Memory B cell (primary cell): ENCODE data around the gene TGFBRAP1.
A peak's percentile ranks its signal among the peaks of the same experiment; 100 is the strongest.

Experiments
- ATAC-seq: fragments of 150-1000 bp; cut with Tn5 transposase; 2 replicates; pipeline ENCODE4 v1.10.0; 2021; ENCODE audit warnings: low read depth, mild to moderate bottlenecking, moderate library complexity
- DNase-seq, 2 donors: peaks; one replicate each; pipeline ENCODE4 v3.0.0; 2022; ENCODE audit warnings: low spot score in 2 of 2
- H3K27ac Mint-ChIP-seq: one replicate; pipeline ENCODE4 v1.8.0; 2022; ENCODE audit warnings: mild to moderate bottlenecking, moderate library complexity, mixed read lengths
- H3K27me3 Mint-ChIP-seq: one replicate; pipeline ENCODE4 v1.8.0; 2022; ENCODE audit warnings: mixed read lengths
- H3K36me3 Mint-ChIP-seq: one replicate; pipeline ENCODE4 v1.8.0; 2022; ENCODE audit warnings: mild to moderate bottlenecking, mixed read lengths
- H3K4me1 Mint-ChIP-seq: one replicate; pipeline ENCODE4 v1.8.0; 2022; ENCODE audit warnings: mixed read lengths
- H3K4me3 Mint-ChIP-seq: one replicate; pipeline ENCODE4 v1.8.0; 2022; ENCODE audit warnings: mild to moderate bottlenecking, moderate library complexity, mixed read lengths
- H3K9me3 Mint-ChIP-seq: one replicate; pipeline ENCODE4 v1.8.0; 2022; ENCODE audit warnings: mixed read lengths

TGFBRAP1 gene

GRCh38 chr2:105290981-105291660 is 38.4 kb downstream of the TGFBRAP1 start:
- Mint-ChIP-seq H3K27me3 (no peaks in the 10 kb centered on the region), H3K36me3 (peaks cover 35% of the 10 kb centered on the region), H3K9me3 (no peaks in the 10 kb centered on the region), H3K27ac (peak overlapping the region; percentile 16), H3K4me3 (no peak overlapping the region), H3K4me1 (peaks cover 4% of the 10 kb centered on the region)
- DNase-seq: no peak
- no peak for ATAC-seq

GRCh38 chr2:105288133-105288532 is 41.4 kb downstream of the TGFBRAP1 start:
- Mint-ChIP-seq H3K27me3 (no peaks in the 10 kb centered on the region), H3K9me3 (no peaks in the 10 kb centered on the region), H3K36me3 (peaks cover 44% of the 10 kb centered on the region), H3K4me1 (peaks cover 2% of the 10 kb centered on the region), H3K27ac (no peak overlapping the region), H3K4me3 (no peak overlapping the region)
- no peak for ATAC-seq
- no peak for DNase-seq

GRCh38 chr2:105287692-105288091 is 41.8 kb downstream of the TGFBRAP1 start:
- Mint-ChIP-seq H3K9me3 (no peaks in the 10 kb centered on the region), H3K36me3 (peaks cover 43% of the 10 kb centered on the region), H3K27ac (no peak overlapping the region), H3K4me3 (no peak overlapping the region), H3K4me1 (peaks cover 2% of the 10 kb centered on the region), H3K27me3 (no peaks in the 10 kb centered on the region)
- ATAC-seq (peak; percentile 35), DNase-seq (peak in 1 of 2 donors; percentile 4)

- Mint-ChIP-seq H3K9me3 (no peaks in the 10 kb centered on the region), H3K27ac (no peak overlapping the region), H3K27me3 (no peaks in the 10 kb centered on the region), H3K4me1 (no peaks in the 10 kb centered on the region), H3K4me3 (no peak overlapping the region), H3K36me3 (peaks cover 50% of the 10 kb centered on the region)
- DNase-seq (no peak), ATAC-seq (no peak)
Observed at GRCh38 chr2:105283532-105283931, 46.0 kb downstream of the TGFBRAP1 start.

DNA sequence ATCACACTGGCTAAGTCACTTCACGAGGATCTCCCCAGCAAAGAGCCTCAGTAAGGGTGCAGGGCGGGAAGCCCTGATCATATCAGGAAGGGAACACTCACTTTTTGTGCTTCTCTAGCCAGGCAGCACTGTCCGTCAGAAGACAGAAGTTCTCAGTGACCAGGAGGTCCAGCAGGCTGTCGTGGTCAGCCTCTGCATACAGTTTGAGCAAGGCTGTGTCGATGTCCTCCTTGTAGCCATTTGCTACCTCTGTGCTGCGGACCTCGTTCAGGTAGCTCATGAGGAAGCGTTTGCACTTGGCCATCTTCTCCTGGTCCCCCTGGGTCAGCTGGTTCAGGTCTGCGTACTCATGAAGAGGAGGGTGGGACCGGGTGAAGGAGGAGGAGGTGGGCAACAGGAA is 49.3 kb downstream of the TGFBRAP1 start:
- no peaks in the 10 kb centered on the region for H3K9me3 Mint-ChIP-seq
- no peak overlapping the region for H3K4me3 Mint-ChIP-seq
- H3K27me3 Mint-ChIP-seq: no peaks in the 10 kb centered on the region
- H3K4me1 Mint-ChIP-seq: no peaks in the 10 kb centered on the region
- peaks cover 52% of the 10 kb centered on the region for H3K36me3 Mint-ChIP-seq
- ATAC-seq: no peak
- no peak overlapping the region for H3K27ac Mint-ChIP-seq
- no peak for DNase-seq

DNA sequence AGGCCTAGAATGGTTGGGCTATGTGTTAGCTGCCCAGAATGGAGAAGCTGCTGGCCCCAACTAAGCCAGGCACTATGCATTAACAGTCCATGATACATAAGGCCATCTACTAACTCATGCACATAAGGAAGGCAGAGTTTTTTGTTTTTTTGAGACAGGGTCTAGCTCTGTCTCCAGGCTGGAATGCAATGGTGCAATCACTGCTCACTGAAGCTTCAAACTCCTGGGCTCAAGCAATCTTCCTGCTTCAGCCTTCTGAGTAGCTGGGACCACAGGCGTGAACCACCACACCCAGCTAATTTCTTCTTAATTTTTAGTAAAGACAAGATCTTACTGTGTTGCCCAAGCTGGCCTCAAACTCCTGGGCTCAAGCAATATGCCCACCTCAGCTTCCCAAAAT is 50.4 kb downstream of the TGFBRAP1 start:
- no peaks in the 10 kb centered on the region for H3K27me3 Mint-ChIP-seq
- no peak overlapping the region for H3K4me3 Mint-ChIP-seq
- no peak for ATAC-seq
- H3K27ac Mint-ChIP-seq: no peak overlapping the region
- DNase-seq: no peak
- H3K9me3 Mint-ChIP-seq: no peaks in the 10 kb centered on the region
- no peaks in the 10 kb centered on the region for H3K4me1 Mint-ChIP-seq
- H3K36me3 Mint-ChIP-seq: peaks cover 49% of the 10 kb centered on the region

- no peaks in the 10 kb centered on the region for H3K4me1 Mint-ChIP-seq
- DNase-seq: no peak
- H3K27ac Mint-ChIP-seq: no peak overlapping the region
- no peak for ATAC-seq
- H3K36me3 Mint-ChIP-seq: peaks cover 49% of the 10 kb centered on the region
- H3K27me3 Mint-ChIP-seq: no peaks in the 10 kb centered on the region
- H3K4me3 Mint-ChIP-seq: no peak overlapping the region
- H3K9me3 Mint-ChIP-seq: no peaks in the 10 kb centered on the region
Observed at GRCh38 chr2:105278654-105279053, 50.9 kb downstream of the TGFBRAP1 start.

GRCh38 chr2:105274046-105274445 is 55.5 kb downstream of the TGFBRAP1 start:
- H3K27ac Mint-ChIP-seq: no peak overlapping the region

DNA sequence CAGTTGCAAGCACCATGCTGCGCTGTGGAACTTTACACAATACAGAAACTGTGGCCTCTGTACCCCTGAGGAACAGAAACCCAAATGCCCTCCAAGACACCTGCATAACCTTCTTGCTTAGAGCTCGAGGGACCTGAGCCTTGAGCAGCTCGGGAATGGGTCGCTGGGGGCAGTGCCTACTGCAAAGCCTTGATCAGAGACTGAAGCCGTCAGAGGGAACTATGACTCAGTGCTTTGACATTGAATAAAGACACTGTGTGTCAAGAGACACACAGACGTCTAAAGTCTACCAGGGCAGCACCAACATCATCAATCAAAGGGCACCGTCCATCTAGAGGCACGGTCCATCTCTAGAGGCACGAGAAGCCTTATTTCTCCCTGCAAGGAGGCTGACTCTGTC is 57.4 kb downstream of the TGFBRAP1 start:
- Mint-ChIP-seq H3K4me1 (no peaks in the 10 kb centered on the region), H3K9me3 (no peaks in the 10 kb centered on the region), H3K4me3 (no peak overlapping the region), H3K36me3 (peaks cover 49% of the 10 kb centered on the region), H3K27me3 (no peaks in the 10 kb centered on the region), H3K27ac (no peak overlapping the region)
- DNase-seq (no peak), ATAC-seq (no peak)

More at GRCh38 chr2:105274046-105274445, 55.5 kb downstream of the TGFBRAP1 start:
- no peaks in the 10 kb centered on the region for H3K9me3 Mint-ChIP-seq
- ATAC-seq (no peak), DNase-seq (no peak)
- no peak overlapping the region for H3K4me3 Mint-ChIP-seq
- H3K36me3 Mint-ChIP-seq: peaks cover 44% of the 10 kb centered on the region
- H3K27me3 Mint-ChIP-seq: no peaks in the 10 kb centered on the region
- H3K4me1 Mint-ChIP-seq: no peaks in the 10 kb centered on the region

- no peak overlapping the region for H3K4me3 Mint-ChIP-seq
- H3K9me3 Mint-ChIP-seq: no peaks in the 10 kb centered on the region
- ATAC-seq (no peak), DNase-seq (no peak)
- peaks cover 51% of the 10 kb centered on the region for H3K36me3 Mint-ChIP-seq
- no peaks in the 10 kb centered on the region for H3K27me3 Mint-ChIP-seq
- H3K27ac Mint-ChIP-seq: no peak overlapping the region
- H3K4me1 Mint-ChIP-seq: no peaks in the 10 kb centered on the region
Observed at GRCh38 chr2:105271393-105272045, 58.0 kb downstream of the TGFBRAP1 start.

DNA sequence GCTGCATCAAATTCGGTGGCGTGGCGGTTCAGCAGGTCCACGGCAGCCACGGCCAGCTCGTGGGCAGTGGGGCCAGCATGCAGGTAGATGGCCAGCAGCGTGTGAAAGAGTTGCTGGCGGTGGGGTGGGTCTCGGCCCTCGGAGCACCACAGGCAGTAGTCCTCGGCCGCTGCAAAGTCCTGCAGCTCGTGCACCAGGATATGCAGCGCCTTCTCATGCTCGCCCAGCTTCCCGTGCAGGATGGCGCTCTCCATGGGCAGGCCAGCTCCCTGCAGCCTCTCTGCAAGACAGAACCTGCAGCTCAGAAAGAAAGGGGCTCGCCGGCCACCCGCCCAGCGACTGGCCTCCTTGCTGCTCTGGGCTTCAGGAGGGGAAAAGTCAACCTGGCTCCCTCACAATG is 60.1 kb downstream of the TGFBRAP1 start:
- Mint-ChIP-seq H3K9me3 (no peaks in the 10 kb centered on the region), H3K36me3 (peaks cover 53% of the 10 kb centered on the region), H3K27me3 (no peaks in the 10 kb centered on the region), H3K4me3 (no peak overlapping the region), H3K27ac (no peak overlapping the region), H3K4me1 (no peaks in the 10 kb centered on the region)
- no peak for DNase-seq
- ATAC-seq: no peak

- H3K27me3 Mint-ChIP-seq: no peaks in the 10 kb centered on the region
- no peak for DNase-seq
- H3K36me3 Mint-ChIP-seq: peaks cover 37% of the 10 kb centered on the region
- peaks cover 2% of the 10 kb centered on the region for H3K4me1 Mint-ChIP-seq
- H3K4me3 Mint-ChIP-seq: no peak overlapping the region
- no peak overlapping the region for H3K27ac Mint-ChIP-seq
- no peak for ATAC-seq
- no peaks in the 10 kb centered on the region for H3K9me3 Mint-ChIP-seq
Observed at GRCh38 chr2:105262651-105263091, 66.9 kb downstream of the TGFBRAP1 start.

- H3K27ac Mint-ChIP-seq: no peak overlapping the region
- H3K4me3 Mint-ChIP-seq: no peak overlapping the region
- H3K4me1 Mint-ChIP-seq: peaks cover 2% of the 10 kb centered on the region
- ATAC-seq: no peak
- no peaks in the 10 kb centered on the region for H3K27me3 Mint-ChIP-seq
- no peaks in the 10 kb centered on the region for H3K9me3 Mint-ChIP-seq
- peaks cover 24% of the 10 kb centered on the region for H3K36me3 Mint-ChIP-seq
- DNase-seq: no peak
Observed at GRCh38 chr2:105261061-105261460, 68.5 kb downstream of the TGFBRAP1 start.

GRCh38 chr2:105258835-105259350 is 70.6 kb downstream of the TGFBRAP1 start:
- Mint-ChIP-seq H3K4me3 (no peak overlapping the region), H3K9me3 (no peaks in the 10 kb centered on the region), H3K36me3 (peaks cover 12% of the 10 kb centered on the region), H3K27me3 (no peaks in the 10 kb centered on the region), H3K4me1 (peaks cover 2% of the 10 kb centered on the region), H3K27ac (no peak overlapping the region)
- DNase-seq (no peak), ATAC-seq (no peak)
